ENCODE results near the gene PNMA8A.

- TF ChIP-seq CTCF (conservative IDR thresholded peaks at IDR 0.05; ENCODE audit: low read length), result no peak
- TF ChIP-seq EZH2phosphoT487 (IDR thresholded peaks at IDR 0.05; ENCODE audit: borderline replicate concordance), result no peak
Measured at GRCh38 chr19:46427518-46428045, 43.8 kb downstream of the PNMA8A start.
